Measurements from ENCODE around the gene MRPL1.
"Not testable (repeated sequence)": the region's sequence is repeated elsewhere in the genome, so short reads cannot be mapped to it uniquely, and the experiment has no call there.

MRPL1 gene

DNA sequence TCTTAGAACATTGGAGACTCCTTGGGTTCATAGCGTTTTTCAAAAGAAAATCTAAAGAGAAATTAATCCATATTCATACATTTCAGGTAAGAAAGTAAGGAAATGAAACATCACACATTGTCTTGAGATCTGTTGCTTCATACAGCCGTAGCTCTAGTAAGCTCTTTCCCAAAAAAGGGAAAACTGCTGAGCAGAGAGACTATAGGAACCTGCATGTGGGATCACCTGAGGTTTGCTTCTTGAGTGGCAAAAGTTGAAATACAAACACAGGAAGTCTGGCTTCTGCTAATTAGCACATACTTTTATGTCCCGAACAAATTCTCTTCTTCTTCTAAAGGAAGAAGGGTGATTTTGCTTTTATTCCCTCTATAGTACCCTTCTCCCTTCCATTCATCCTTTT lies 57.7 kb downstream of the MRPL1 start:
- no peak for DNase-seq

DNA sequence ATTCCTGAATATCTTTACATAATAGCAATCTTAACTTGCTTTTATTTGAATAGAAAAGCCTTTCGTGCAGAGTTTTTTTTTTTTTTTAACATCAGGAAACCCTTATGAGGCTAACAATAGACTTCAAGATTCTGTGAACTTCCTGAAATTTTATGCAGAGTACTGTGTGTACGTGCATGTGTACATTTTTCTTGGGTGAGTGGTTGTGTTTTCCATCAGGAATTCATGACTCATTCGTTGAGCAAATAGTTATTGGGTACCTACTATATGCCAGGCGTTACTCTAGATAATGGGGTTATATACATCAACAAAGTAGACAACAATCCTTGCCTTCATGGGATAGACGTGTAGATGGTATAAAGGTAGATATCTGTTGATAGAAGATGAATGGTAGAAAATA lies 59.1 kb downstream of the MRPL1 start:
- peak; percentile 34 for DNase-seq

DNA sequence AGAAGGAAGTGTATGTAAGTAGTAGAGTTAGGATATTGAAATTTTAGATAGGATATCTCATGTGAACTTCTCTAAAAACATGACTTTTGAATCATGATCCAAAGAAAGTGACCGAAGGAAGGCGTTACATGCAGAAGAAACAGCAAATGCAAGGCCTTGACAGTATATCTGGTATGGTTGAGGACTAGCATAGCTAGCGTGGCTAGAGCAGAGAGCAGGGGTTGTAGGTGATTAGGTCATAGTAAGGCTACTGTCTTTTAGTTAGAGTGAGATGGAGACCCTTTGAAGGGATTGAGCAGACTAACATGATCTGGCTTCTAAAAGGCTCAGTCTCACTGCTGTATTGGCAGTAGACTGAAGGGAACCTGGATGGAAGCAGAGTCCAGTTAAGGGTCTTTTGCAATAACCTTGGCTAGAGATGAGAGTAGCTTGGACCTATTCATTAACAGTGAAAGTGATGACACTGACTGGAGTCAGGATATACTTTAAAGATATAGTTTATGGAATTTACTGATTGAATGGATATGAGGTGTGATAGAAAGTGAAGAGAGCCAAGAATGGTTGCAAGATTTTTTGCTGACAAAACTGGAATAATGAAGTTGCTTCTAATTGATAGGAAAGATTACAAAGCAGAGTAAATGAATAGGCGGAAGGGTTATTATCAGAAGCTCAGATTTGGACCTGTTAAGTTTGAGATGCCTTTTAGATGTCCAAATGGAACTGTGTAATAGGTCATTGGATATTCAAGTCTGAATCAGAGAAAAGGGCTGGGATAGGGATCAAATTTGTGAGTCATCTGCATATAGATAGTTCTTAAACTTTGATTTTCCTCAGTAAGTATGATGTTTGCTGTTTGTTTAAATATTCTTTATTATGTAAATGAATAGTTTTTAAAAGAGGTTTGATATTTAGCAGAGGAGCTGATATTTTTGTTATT lies 59.8 kb downstream of the MRPL1 start:
- DNase-seq = no peak

DNA sequence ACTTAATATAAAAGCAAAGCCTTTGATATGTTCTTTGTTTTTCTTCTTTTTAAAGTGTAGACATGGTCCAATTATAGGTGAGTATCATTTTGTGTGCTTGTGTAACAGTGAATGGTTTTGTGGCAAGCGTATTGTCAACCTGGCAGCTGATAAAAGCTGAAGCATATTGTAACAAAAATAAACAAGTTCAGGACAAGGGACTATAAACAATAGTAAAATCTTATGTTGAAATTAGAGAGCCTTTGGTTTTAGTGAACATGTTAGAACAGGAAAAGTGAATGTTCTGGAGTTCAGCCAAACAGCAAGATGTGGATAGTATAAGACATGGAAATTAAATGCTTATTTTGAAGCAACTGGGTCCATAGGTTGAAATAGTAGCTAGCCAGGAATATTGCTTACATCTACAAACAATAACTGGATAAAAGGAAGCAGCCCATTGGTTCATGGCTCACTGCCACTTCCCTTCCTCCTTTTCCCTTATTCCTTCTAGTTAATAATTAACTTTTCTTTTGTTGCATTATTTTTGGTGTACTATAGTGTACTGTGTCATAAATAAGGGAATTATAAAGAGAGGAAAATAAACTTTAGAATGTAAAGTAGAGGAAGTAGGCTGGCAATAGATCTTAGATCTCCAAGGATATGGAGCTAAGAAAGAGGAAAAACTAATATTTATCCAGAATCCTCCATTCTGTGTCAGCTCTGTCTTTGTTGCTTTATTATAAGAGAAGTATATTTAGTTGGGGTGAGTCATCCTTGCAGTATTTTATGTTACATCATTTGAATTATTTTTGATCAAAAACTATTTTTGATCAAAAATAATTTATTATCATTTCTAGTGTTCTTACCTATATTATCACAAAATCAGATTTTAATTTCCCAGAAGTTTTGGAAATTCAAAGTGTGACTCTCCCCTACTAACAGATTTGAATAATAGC lies 65.6 kb downstream of the MRPL1 start:
- DNase-seq = no peak

DNA sequence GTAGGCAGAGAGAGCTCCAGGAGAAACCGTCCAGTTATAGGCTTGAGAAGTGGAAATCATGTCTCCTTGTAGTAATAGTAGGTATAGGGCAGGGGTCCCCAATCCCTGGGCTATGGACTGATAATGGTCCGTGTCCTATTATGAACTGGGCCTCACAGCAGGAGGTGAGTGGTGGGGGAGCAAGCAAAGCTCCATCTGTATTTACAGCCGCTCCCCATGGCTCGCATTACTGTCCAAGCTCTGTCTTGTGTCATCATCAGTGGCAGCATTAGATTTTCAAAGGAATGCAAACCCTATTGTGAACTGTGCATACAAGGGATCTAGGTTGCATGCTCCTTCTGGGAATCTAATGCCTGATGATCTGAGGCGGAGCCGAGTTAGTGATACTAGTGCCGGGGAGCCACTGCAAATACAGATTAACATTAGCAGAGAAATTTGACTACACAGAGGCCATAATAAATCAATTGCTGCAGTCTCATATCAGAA lies 67.6 kb downstream of the MRPL1 start:
- no peak for DNase-seq

DNA sequence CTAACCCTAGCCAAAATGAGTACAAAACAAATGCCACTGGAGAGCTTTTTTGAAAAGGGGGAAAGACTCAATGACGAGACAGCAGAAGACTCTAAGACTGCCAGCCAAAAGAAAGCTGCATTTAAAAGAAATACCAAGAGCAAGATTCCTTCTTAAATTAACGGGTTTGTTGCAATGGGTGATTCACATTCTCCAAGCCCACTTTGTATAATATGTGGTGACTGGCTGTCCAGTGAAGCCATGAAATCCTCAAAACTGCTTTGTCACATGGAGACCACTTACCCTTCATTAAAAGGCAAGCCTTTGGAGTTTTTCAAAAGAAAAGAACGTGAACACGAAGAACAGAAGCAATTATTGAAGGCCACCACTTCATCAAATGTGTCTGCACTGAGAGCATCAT lies 68.2 kb downstream of the MRPL1 start:
- DNase-seq = no peak

DNA sequence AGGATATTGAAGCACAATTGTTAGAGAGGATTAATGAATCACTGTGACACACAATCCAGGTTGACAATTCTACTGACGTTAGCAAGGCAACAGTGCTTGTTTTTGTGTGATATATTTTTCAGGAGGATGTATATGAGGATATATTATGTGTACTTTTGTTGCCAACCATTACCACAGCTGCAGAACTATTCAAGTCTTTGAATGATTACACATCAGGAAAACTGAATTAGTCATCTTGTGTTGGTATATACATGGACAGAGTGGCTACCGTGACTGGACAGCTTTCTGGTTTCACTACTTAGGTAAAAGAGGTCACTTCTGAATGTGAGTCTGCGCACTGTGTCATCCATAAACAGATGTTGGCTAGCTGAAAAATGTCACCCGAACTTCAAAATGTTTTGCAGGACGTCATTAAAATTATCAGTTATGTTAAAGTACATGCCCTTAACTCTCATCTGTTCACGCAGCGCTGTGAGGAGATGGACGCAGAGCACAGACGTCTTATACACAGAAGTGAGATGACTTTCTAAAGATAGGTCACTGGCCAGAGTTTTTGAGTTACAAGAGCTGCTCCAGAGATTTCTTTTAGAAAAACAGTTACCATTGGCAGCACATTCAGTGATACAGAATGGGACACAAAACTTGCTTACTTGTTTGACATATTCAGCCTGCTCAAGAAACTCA lies 69.0 kb downstream of the MRPL1 start:
- no peak for DNase-seq

DNA sequence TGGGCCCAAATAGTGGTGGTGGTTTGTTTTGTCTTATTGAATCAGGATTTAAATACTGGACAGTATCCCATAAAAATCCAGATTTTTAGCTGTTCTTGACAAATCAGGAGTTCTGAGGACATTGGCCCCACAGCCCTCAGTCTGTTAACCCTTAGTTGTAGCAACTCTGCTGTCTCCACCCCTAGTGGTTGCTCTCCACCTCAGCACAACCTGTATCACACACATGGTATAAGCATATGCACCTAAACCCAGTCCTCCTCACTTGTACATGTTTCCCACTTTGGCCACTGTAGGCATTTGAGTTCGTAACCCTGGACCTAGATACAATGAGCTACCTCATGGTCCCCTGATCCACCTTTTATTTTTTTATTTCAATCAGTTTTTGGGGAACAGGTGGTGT lies 75.9 kb downstream of the MRPL1 start:
- no peak for DNase-seq

DNA sequence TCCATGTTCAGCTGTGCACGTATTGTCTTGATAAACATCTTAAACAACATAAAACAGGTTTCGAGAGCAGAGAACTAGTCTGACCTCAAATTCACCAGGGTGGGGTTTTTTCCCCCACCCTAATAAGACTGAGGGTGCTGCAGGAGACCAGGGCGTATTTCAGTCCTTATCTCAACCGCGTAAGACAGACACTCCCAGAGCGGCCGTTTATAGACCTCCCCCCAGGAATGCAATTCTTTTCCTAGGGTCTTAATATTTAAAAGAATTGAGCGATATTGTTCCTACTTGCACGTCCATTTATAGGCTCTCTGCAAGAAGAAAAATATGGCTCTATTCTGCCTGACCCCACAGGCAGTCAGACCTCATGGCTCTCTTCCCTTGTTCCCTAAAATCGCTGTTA lies 83.3 kb downstream of the MRPL1 start:
- DNase-seq = not testable (repeated sequence)

DNA sequence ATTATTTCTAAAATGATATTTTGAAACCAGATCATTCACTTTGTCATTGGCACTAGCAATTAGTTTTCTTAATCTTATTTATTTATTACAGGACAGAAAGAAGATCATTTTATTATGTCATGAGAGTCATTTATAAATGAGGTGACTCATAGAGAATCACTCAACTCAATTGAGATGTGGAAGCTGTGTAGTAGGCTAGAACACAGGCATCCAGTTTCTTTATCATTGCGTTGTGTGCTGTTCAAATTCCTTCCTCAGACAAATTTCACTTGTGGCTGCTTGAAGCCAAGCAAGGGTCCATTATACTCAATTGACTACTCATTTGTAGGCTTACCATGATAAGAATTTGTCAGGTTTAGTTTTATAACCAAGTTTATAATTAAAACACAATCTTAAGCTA lies 87.6 kb downstream of the MRPL1 start:
- no peak for DNase-seq

DNA sequence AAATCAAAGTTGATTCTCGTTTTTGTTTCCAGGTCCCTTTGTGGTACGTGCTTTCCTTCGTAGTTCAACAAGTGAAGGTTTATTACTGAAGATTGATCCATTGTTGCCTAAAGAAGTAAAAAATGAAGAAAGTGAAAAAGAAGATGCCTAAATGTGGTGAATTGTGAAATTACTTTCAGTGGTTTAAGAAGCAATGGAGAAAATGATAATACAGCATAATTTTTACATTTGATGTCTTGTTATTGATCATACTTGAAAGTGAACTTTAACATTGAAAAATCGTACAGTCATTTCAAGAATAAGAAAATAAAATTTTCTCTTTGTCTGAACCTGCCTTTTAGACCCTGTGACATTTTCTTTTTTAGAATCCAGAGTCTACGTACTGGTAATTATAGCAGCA lies 89.8 kb downstream of the MRPL1 start:
- DNase-seq = no peak

DNA sequence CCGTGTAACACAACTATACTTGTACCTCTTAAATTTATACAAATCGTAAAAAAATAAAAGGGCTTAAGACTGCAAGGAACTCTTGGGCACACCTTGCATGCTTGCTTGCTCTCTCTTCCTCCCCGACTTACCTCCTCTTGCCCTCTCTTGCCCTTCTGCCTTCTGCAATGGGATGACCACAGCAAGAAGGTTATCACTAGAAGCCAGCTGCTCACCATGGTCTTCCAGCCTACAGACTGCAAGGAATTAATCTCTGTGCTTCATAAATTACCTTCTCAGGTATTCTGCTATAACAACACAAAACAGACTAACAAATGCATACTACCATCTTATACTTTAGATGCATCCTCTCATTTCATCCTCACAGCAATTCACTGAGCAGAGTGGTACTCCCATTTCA lies 92.1 kb downstream of the MRPL1 start:
- no peak for DNase-seq

DNA sequence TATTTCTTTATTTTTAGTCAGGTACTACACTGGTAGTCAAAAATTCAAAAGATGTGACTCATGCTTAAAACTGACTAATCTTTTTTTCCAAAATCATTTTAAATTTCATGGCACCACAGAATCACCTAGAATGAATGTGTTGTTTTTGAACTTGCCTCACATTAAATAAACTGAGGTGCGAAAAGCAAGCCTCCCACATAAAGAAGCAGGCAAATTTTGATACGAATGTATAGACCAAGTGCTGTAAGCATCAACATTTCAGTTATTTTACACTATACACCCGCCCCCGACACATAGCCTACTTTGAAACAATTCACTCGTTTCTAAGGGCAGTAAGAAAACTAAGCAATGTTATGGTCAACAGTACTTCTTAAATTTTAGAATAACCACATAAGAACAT lies 94.3 kb downstream of the MRPL1 start:
- no peak for DNase-seq

DNA sequence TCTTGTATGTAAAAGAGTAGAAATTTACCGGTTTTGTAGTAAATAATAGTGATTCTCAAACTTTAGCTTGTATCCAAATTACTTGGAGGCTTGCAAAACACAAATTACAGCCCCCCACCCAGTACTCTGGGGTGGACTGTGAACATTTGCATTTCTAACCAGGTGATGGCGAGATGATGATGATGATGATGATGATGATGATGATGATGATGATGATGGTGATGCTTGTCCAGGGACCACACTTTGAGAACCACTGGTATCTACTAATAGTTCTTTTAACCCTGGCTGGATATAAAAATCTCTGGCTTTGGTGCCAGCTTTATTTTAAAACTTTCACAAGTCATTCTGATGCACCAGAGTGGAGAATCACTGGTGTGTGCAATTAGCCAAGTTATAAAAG lies 96.3 kb downstream of the MRPL1 start:
- no peak for DNase-seq

DNA sequence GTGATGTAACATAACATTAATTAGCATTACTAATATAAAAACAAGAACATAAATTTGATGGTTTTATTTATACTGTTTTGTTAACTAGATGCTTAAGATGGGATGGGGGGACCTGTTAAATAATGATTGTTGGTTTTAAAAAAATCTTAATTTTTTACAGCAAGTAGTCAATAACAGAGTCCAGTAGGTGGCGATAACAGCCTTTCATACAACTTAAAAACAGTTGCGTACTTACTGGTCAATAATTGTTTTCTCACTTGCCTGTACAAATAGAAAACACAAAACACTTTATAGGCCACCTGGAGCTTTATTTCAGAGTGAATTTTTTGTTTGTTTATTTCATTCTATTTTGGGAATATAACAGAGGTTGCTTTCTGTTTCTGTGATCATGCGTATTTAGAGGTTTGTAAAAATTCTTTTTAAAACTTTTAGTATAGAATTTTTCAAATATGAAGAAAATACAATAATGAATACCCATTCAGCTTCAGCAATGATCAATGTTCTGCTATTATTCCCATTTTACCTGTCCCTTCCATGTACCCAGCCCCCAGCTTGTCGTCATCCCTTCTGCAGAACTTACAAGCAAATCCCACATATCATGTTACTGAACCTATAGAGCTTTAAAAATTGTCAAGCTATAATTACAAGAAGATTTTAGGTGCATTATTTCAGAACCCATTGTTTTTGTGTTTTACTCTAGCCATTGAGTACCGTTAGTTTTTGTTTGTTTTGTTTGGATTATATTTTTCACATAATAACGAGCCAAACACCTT lies 97.1 kb downstream of the MRPL1 start:
- peak; percentile 38 for DNase-seq

DNA sequence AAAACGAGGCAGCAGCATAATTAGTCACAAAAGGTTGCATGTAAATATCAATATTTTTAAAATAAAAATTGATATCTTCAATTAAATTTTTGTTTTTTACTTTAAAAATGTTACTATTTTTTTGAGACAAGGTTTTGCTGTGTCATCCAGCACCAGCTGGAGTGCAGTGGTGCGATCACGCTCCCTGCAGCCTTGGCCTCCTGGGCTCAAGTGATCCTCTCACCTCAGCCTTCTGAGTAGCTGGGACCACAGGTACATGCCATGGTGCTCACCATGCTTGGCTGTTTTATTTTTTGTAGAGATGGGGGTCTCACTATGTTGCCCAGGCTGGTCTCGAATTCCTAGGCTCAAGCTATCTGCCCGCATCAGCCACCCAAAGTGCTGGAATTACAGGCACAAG lies 97.7 kb downstream of the MRPL1 start:
- DNase-seq = no peak

DNA sequence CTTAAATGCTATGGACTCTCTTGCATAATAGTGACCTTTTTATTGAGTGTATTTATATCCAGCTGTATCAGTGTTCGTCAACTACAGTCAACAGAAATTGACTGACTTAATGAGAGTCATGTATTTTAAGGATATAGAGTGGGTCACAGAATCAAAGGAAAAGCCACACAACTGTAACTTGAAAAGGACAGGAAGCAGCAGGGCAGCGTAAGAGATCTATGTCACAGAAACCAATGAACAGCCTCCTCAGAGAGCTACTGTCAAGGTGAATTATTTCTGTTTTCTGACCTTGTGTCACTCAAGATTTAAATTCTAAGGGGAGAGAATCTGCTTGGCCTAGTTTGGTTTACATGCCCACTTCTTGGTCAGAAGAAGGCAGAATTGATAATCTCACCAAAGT lies 100.4 kb downstream of the MRPL1 start:
- DNase-seq = no peak

DNA sequence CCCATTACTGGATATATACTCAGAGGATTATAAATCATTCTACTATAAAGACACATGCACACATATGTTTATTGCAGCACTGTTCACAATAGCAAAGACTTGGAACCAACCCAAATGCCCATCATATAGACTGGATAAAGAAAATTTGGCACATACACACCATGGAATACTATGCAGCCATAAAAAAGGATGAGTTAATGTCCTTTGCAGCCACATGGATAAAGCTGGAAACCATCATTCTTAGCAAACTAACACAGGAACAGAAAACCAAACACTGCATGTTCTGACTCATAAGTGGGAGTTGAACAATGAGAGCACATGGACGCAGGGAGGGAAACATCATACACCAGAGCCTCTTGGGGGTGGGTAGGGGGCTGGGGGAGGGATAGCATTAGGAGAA lies 111.0 kb downstream of the MRPL1 start:
- DNase-seq = not testable (repeated sequence)

DNA sequence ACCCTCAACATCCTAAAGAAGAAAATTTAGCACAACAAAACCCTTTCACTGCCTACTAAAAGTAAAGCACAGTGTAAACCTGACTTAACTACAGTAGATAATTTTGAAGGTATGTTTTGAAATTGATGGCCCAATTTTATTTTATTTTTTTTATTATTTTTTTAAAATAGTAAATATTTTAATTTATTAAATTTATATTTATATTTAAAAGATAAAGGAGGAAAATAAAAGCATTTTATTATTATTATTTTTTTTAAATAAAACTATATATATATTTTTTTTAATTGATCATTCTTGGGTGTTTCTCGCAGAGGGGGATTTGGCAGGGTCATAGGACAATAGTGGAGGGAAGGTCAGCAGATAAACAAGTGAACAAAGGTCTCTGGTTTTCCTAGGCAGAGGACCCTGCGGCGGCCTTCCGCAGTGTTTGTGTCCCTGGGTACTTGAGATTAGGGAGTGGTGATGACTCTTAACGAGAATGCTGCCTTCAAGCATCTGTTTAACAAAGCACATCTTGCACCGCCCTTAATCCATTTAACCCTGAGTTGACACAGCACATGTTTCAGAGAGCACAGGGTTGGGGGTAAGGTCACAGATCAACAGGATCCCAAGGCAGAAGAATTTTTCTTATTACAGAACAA lies 120.4 kb downstream of the MRPL1 start:
- DNase-seq = not testable (repeated sequence)

DNA sequence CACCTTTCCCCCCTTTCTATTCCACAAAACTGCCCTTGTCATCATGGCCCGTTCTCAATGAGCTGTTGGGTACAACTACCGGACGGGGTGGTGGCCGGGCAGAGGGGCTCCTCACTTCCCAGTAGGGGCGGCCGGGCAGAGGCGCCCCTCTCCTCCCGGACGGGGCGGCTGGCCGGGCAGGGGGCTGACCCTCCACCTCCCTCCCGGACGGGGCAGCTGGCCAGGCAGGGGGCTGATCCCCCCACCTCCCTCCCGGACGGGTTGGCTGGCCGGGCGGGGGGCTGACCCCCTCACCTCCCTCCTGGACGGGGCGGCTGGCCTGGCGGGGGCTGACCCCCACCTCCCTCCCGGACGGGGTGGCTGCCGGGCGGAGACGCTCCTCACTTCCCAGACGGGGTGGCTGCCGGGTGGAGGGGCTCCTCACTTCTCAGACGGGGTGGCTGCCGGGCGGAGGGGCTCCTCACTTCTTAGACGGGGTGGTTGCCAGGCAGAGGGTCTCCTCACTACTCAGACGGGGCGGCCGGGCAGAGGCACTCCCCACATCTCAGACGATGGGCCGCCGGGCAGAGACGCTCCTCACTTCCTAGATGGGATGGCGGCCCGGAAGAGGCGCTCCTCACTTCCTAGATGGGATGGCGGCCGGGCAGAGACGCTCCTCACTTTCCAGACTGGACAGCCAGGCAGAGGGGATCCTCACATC lies 121.1 kb downstream of the MRPL1 start:
- DNase-seq = not testable (repeated sequence)

DNA sequence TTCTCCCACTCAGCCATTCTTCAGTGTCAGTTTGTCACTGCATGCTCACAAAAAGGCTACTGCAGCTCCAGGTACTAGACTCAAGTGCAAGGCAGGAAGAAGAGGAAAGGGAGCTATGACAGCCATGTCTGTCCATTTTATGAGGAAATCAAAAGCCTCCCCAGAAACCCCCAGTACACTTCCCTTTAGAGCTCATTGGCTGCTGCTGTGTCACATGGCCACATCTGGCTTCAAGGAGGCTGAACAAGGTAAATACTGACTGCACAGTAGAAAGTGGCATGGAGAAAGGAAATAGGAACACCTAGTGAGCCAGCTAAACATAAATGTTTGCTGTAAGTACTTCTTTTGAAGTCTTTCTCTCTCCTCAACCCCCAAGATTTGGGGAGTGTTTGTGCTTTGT lies 127.3 kb downstream of the MRPL1 start:
- no peak for DNase-seq
